Astrocyte of the cerebellum (primary cell): ENCODE measurements around the gene ALDH3B2.

ENCODE experiments used
- DNase-seq: peaks from one replicate; pipeline ENCODE4 v3.0.0-alpha.2; 2011; ENCODE audit warnings: low read depth
- H3K4me3 ChIP-seq: 2 replicates; pipeline ENCODE4 v1.5.1; 2011; ENCODE audit warnings: mild to moderate bottlenecking, low read depth, low read length, moderate library complexity
- in situ Hi-C: cut with HindIII; loops from 2 replicates; pipeline ENCODE4 v1.10.0; 2017; ENCODE audit warnings: low sequenced_read_pairs
- TF ChIP-seq, protein P1 (sequence below): IDR thresholded peaks from 2 replicates; pipeline ENCODE4 v1.5.1; 2012; ENCODE audit warnings: low read length, low read depth, moderate library complexity, mild to moderate bottlenecking; ENCODE audit errors: missing control alignments

Gene ALDH3B2

DNA sequence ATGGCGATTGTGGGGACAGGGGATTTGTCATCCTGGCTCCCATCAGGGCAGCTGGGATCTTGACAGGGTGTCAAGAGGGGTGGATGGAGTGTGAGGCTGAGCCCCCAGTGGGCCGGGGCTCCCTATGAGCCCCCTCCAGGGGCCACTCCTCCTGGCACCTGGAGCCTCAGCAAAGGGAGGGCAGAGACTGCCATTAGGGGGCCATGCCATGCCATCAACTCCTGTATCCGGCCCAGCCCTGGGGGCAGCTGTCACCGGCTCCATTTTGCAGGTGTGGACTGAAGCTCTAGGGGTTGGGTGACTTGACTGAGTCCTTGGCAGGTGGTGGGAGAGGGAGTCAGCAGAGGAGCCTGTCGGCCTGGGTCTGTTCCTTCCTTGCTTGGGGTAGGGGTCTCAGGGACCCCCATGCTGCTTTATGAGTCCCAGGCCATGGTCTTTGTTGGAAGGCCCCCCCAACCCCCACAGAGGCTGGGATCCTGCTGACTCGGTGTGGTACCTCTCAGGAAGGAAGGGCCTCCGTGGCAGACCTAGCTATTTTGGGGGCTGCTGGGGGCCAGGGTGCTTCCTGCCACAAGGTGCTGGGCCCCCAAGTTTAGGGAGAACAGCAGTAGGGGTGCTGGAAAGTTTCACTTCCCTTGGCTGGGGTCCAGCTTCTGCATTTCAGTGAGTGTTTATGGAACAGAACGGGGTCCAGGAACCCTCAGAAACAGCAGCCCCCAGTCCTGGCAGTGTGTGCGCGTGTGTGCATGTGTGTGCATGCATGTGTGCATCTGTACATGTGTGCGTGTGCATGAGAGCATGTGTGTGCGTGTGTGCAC is 25.4 kb downstream of the ALDH3B2 start:
- no peak for DNase-seq
- H3K4me3 ChIP-seq = no peak overlapping the region
- in situ Hi-C loops = no loop called here
- TF ChIP-seq, protein P1, sequence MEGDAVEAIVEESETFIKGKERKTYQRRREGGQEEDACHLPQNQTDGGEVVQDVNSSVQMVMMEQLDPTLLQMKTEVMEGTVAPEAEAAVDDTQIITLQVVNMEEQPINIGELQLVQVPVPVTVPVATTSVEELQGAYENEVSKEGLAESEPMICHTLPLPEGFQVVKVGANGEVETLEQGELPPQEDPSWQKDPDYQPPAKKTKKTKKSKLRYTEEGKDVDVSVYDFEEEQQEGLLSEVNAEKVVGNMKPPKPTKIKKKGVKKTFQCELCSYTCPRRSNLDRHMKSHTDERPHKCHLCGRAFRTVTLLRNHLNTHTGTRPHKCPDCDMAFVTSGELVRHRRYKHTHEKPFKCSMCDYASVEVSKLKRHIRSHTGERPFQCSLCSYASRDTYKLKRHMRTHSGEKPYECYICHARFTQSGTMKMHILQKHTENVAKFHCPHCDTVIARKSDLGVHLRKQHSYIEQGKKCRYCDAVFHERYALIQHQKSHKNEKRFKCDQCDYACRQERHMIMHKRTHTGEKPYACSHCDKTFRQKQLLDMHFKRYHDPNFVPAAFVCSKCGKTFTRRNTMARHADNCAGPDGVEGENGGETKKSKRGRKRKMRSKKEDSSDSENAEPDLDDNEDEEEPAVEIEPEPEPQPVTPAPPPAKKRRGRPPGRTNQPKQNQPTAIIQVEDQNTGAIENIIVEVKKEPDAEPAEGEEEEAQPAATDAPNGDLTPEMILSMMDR = no peak

DNA sequence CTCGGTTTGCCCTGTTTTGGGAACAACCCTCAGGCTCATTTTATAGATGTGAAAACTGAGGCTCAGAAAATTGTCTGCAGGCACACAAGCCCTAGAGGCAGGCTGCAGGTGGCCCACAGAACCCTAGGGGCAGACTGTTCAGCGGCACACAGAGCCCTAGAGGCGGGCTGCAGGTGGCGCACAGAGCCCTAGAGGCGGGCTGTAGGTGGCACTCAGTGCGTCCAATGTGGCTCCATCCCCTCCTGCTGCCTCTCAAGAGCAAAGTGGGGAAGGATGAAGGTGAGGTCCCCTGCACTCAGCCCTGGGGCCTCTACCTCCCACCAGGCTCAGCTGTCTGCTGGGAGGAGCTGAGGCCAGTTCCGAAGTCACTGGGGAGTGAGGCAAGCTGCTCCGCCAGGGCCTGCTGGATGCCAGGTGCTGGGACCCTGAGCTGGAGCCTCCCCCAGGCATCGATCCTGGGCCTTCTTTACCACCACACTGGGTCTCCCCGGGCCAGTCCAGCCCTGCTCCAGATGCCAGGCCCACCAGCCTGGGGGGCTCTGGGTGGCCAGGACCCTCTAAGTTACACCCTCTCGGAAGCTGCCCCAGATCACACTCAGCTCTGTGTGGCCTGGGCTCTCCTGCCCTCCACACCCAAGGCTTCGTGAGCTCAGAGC is 26.2 kb downstream of the ALDH3B2 start:
- in situ Hi-C loops = no loop called here

DNA sequence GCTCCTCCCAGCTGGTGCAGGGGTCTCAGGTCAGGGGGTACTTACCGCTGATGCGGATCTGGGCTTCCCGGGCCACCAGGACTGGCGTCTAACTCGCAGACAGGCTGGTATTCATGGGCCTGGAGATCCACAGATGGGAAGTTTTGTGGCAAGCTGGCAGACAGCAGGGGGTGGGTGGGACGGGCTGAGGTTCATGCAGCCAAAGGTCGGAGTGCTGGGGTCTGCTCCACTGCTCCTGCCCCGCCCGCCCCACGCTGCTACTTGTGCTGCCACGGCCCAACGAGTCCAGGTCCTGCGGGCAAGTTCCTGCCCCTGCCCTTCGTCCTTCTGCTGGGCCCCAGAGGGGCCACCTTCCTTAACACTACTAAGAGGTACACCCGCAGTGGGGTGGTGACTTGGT is 27.0 kb downstream of the ALDH3B2 start:
- H3K4me3 ChIP-seq = no peak overlapping the region
- in situ Hi-C loops = no loop called here
- TF ChIP-seq, protein P1 = no peak
- no peak for DNase-seq

More for the DNA sequence above, 26.2 kb downstream of the ALDH3B2 start:
- H3K4me3 ChIP-seq = no peak overlapping the region
- TF ChIP-seq, protein P1 = no peak
- no peak for DNase-seq

DNA sequence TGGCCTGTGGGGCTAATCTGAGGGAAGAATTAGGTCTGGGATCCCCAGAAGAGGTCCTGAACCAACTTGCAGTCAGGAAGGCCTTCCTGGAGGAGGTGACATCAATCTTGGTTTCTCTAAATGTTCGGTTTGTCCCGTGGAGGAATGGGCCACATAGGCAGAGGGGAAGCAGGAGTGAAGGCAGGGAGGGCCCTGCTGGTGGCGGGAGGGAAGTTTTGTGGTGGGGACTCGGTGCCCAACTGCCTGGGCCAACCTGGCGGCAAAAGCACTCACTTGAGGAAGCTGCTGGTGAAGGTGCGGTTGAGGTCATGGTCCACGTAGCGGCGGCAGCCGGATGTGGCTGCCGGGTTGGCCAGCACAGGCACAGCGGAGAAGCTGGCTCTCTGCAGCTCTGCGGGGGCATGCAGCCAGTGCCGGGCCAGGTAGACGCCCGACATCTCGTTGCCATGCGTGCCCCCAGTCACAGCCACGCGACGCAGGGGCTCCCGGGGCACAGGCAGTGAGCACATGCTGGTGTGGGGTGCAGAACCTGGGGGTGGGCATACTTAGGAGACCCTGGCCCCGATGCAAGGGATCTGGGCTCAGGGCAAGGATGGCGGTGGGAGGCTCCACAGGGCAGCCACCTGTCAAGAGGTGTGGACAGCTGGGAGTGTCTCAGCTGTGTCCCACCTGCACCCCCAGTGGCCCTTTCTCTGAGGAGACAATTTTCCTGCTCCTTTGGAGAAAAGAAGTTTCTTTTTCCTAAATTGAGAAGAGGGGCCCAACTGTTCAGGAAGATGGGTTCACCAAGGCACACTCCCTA is 27.7 kb downstream of the ALDH3B2 start:
- DNase-seq = no peak
- in situ Hi-C loops = no loop called here
- H3K4me3 ChIP-seq = no peak overlapping the region
- TF ChIP-seq, protein P1 = no peak

DNA sequence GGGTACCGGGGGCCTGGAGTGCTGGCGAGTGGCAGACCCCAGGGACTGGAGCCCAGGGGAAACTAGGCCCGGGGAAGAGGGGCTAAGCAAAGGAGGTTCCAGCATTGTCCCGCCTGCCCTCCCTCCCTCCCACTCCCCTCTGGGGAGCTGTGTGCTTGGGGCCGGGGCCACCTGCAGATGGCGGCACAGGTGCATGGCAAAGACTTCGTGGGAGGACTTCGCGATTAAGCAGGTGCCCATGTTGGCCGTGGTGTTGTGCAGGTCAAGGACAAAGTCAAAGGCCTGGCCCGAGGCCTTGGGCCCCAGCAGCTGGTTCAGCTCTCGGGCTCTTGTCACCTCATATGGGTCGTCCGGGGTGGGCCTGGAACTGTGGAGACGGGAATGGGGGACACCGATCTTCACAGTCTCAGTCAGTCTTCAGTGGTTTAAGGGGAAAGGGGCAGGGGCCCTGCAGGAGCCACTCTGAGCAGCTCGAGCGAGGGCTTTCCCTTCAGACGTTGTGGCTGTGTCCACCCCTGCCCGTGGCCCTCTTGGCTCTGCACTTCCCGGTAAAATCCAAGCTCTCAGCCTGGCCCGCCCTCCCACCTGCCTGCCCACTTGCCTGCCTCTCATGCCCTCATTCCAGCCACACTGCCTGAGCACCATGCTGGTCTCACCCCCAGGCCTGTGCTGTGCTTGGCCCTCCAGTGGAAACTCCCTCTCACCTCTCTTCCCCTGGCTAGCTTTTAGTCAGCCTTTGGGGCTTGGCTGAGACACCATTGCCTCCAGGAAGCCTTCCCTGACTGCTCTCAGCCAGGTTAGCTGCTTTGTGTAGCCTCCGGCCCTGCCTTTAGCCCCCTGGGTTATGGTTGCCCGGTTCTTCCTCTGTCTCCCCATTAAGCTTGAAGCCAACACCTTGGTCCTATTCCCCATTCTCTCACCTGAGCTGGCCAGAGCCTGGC is 28.6 kb downstream of the ALDH3B2 start:
- TF ChIP-seq, protein P1 = no peak
- no peak for DNase-seq
- in situ Hi-C loops = no loop called here

More for the DNA sequence above, 28.6 kb downstream of the ALDH3B2 start:
- no peak overlapping the region for H3K4me3 ChIP-seq
